HUDEP-2 (cell line): ENCODE results near the gene EFCAB6.

Experiments used
- DNase-seq, 76 experiments: peaks; one replicate each; lab custom pipeline; 2025; ENCODE audit not compliant: unreplicated experiment in 76 of 76; lab: John Stamatoyannopoulos, UW

The EFCAB6 gene

GRCh38 chr22:43750751-43751150 is 61.4 kb downstream of the EFCAB6 start:
- no peak for DNase-seq

GRCh38 chr22:43749473-43749872 is 62.6 kb downstream of the EFCAB6 start:
- no peak for DNase-seq

- DNase-seq: no peak
Measured at GRCh38 chr22:43747877-43748276, 64.2 kb downstream of the EFCAB6 start.

DNA sequence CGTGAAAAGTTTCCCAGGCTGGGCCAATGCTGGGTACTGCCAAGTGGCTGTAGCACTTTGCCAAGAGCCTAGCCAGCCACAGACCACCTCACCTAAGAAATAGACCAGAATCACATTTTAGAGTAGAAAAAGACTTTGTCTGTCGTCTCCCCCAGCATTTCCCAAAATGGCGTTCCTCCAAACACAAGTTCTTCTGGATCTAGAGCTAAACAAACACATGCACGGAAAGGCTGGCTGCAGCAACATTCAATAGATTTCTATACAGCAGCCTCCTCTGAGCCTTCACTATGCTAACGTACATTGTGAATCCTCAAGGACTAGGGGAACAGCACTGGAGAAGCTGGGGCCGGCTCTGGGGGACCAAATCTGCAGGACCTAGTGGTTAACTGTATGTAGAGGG is 65.0 kb downstream of the EFCAB6 start:
- no peak for DNase-seq

DNA sequence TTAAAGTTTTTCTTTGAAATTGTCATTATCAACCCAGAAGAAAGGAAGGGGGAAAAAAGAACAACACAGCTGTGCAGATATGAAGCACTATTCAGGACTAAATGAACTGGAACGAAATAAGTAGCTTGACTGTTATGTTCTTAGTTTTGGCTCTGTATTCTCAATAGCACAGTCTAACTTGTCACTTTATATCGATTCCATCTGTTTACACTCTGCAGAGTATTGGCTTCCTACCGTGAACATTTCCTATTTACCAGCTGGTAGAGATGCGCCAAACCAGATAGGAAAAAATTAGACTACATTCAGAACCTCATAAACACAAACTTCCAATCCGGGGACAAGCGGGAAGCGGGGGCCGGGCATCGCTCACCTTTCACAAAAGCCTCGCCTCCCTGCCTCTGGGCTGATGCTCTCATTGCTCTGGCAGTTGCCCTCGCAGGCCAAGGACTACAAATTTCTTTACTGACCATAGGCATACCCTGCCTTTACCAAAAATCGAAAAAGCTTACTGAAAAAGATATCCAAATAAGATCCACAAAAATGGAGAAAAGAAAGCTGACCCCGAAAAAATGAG is 66.2 kb downstream of the EFCAB6 start:
- no peak for DNase-seq

DNA sequence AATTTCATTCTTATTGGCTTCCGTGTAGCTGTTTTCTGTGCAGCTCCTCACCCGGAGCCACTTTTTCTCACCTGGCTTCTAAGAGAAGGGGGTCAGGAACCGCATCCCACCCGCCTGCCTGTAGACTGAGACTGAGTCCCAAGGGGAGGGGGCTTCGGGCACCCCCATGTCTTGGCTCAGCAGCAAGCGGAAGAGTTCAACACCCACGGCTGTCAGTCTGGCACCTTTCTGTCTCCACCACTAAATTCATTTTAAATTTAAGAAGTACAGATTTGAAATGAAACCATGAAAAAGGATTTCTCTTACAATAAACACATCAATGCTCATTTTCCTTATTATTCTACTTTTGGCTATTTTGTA is 66.7 kb downstream of the EFCAB6 start:
- DNase-seq: no peak

GRCh38 chr22:43744700-43745410 is 67.2 kb downstream of the EFCAB6 start:
- no peak for DNase-seq

DNA sequence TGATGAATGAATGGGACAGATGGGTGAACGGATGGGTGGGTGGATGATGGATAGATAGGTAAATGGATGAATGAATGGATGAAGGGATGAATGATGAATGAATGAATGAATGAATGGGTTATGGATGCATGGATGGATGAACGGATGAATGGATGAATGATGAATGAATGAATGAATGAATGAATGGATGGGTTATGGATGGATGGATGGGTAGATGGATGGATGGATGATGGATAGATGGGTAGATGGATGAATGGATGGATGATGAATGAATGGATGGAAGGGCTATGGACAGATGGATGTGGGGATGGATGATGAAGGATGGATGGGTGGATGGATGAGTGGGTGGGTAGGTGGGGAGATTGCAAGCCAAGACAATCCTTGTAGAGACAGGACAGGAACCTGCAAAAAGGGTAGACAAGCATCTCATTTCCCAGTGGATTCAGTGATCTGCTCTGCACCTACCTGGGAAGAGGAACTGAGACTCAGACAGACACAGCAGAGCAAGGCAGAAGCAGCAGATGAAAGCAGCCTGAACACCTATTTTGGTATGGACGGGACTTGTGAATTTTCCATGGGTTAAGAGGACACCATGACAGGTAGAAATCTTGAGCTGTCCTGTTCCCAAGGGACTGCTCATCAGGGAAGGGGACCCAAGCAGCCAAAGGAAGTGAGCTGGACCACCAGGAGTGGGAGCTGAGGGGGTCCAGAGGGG is 68.0 kb downstream of the EFCAB6 start:
- DNase-seq: no peak

GRCh38 chr22:43743131-43743530 is 69.0 kb downstream of the EFCAB6 start:
- peak in 11 of 76 experiments; percentile 1 to 18 (median 9) for DNase-seq

- DNase-seq: no peak
Measured at GRCh38 chr22:43742154-43742950, 69.8 kb downstream of the EFCAB6 start.

- DNase-seq: peak in 69 of 76 experiments; percentile 10 to 80 (median 49)
Measured at GRCh38 chr22:43740587-43741270, 71.4 kb downstream of the EFCAB6 start.

DNA sequence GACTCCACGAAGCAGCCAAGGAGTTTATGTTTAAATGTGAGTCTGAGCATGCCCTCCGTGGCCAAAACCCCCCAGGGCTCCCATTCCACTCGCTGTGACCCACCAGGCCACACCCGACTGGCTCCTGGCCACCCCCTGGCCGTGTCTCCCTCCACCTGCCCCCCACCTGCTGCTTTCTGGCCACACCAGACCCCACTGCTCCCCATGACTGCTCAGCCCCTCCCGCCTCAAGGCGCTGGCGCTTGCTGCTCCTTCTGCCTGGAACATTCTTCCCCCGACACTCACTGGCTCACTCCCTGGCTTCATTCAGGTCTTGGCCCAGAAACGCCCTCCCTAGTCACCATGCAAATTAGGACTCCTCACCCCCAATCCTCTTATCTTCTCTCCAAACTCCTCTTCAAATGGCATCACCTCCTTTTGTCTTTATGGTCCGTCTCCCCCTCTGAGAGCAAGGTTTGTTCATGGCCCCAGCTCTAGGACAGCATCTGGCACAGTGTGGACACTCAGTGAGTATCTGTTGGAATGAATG is 72.2 kb downstream of the EFCAB6 start:
- no peak for DNase-seq

DNA sequence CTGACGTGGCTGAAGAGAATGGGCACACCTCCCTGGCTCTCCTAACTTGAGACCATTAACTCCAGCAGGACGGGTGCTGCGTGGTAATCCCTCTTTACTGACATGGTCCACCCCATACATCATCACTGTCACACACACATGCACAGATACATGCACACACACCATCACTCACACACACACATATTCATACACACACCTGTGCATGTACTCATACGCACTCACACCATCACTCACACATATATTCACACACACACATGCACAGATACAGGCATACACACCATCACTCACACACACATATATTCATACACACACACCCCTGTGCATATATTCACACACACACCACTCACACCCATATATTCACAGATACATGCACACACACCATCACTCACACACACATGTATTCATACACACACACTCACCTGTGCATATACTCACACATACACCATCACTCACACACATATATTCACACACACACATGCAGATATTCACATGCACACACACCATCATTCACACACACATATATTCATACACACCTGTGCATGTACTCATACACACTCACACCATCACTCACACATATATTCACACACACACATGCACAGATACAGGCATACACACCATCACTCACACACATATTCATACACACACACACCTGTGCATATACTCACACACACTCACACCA is 74.8 kb downstream of the EFCAB6 start:
- no peak for DNase-seq

DNA sequence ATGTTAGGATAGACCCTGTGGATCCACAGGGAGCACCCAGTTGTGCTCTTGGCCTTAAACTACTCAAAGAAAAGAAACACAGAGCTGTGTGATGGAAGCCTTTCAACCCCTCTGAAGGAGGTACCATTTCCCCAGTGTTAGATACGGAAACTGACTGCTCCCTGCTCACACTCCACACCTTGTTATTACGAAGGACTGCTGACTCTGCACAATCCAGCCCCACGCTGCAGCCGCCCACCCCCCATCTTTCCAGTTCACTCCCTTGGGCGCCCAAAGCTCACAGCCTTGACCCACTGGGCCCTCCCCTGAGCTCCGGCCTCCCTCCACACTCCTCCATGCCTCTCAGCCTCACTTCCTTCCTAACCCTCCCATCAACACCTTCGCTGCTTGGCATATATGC is 75.5 kb downstream of the EFCAB6 start:
- no peak for DNase-seq

DNA sequence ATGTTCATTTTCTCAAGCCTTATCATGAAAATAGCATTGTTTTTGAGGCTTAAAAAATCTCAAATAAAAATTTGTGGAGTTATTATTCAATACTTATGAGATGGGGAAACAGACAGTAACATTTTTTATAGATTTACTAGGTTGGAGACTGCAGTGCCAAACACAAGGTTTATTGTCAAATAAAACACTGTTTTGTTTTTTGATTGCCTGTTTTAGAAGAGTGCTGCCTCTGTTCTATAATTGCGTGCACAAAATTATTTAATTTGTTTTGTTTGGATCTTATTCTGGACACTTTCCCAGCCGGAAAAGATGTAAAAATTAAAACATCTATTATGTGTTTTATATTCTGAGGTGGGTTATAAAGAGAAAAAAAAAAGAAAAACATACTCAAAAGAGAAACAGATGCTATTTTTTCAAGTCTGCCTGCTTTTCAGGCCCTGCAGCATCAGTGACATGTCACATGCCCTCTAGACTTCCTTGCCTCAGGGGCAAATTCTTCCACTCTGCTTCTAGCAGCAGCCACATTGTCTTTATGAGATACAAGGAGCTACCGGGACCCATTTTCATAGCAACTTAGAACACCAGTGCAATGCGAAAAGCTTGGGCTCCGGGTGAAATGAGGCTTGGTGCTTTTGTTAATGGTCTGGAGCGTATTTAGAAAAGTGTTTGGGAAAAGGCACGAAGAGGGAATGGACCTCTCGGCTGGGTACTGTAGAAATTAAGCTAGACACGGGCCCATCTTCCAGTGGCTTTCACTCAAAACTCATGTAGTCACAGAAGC is 77.5 kb downstream of the EFCAB6 start:
- no peak for DNase-seq

GRCh38 chr22:43733138-43733537 is 79.0 kb downstream of the EFCAB6 start:
- no peak for DNase-seq

GRCh38 chr22:43731988-43732387 is 80.1 kb downstream of the EFCAB6 start:
- DNase-seq: no peak

GRCh38 chr22:43726964-43727543 is 85.1 kb downstream of the EFCAB6 start:
- no peak for DNase-seq

GRCh38 chr22:43726322-43726721 is 85.8 kb downstream of the EFCAB6 start:
- no peak for DNase-seq
